IMR-90 (cell line): ENCODE measurements around the gene FSD1. TPM values are rescaled to one million over a fixed set of nuclear protein-coding genes. Genes with fewer than 3 reads are reported as not detected.

Source experiments
- ATAC-seq: fragments of 200-7000 bp; cut with Tn5 transposase; 2 replicates; pipeline ENCODE4 v1.9.1; 2020; ENCODE audit warnings: low read depth, mild to moderate bottlenecking, moderate library complexity
- BruUV-seq: library from RNA; stranded (reverse); fragments of 400-500 nt; replicated peaks from 2 replicates; lab custom pipeline; 2021; lab: Mats Ljungman, UMichigan
- CTCF ChIA-PET: fragments of 300-600 bp; formaldehyde crosslinking; extraction: SDS; loops from one replicate; lab custom pipeline; 2021; ENCODE audit warnings: antibody characterized with exemption; lab: Yijun Ruan, JAX
- POLR2A ChIA-PET: fragments of 300-600 bp; sonication (Branson Sonifier 250); formaldehyde crosslinking; loops from one replicate; lab custom pipeline; 2022; ENCODE audit warnings: antibody characterized with exemption; ENCODE audit not compliant: unreplicated experiment; lab: Charles Lee
- DNase-seq: peaks from one replicate; pipeline ENCODE4 v3.0.0; 2013
- H2AFZ ChIP-seq: replicated peaks from 2 replicates; pipeline ENCODE3; 2013; ENCODE audit warnings: low read length, mild to moderate bottlenecking; ENCODE audit not compliant: poor library complexity
- H2AK5ac ChIP-seq: 2 replicates; pipeline ENCODE4 v1.6.1; 2013; ENCODE audit warnings: low read depth, low read length, inconsistent platforms
- H2AK9ac ChIP-seq: replicated peaks from 2 replicates; pipeline ENCODE3; 2013; ENCODE audit warnings: mild to moderate bottlenecking, low read depth, low read length, moderate library complexity; ENCODE audit not compliant: poor library complexity
- H2BK120ac ChIP-seq: 2 replicates; pipeline ENCODE4 v1.6.1; 2013; ENCODE audit warnings: low read depth, low read length, inconsistent platforms
- H2BK15ac ChIP-seq: 3 replicates; pipeline ENCODE4 v1.6.1; 2013; ENCODE audit warnings: low read depth, low read length, inconsistent platforms
- H2BK20ac ChIP-seq: 2 replicates; pipeline ENCODE4 v1.6.1; 2013; ENCODE audit warnings: low read depth, mild to moderate bottlenecking, inconsistent platforms, low read length, moderate library complexity
- H2BK5ac ChIP-seq: 2 replicates; pipeline ENCODE4 v1.6.1; 2013; ENCODE audit warnings: mild to moderate bottlenecking, low read depth, low read length, inconsistent platforms; ENCODE audit not compliant: poor library complexity, severe bottlenecking
- H3K14ac ChIP-seq: replicated peaks from 2 replicates; pipeline ENCODE4 v1.6.1; 2013; ENCODE audit warnings: low read depth, low read length, inconsistent platforms
- H3K18ac ChIP-seq: 2 replicates; pipeline ENCODE4 v1.6.1; 2013; ENCODE audit warnings: low read depth, low read length, control low read depth
- H3K23ac ChIP-seq: 2 replicates; pipeline ENCODE4 v1.6.1; 2013; ENCODE audit warnings: low read depth, low read length, inconsistent platforms
- H3K27ac ChIP-seq: 2 replicates; pipeline ENCODE4 v1.5.1; 2013; ENCODE audit warnings: mild to moderate bottlenecking, control low read depth, low read length; ENCODE audit not compliant: insufficient read depth
- H3K27me3 ChIP-seq: 2 replicates; pipeline ENCODE4 v1.6.1; 2013; ENCODE audit warnings: low read length; ENCODE audit not compliant: control insufficient read depth, insufficient read depth
- H3K36me3 ChIP-seq: 2 replicates; pipeline ENCODE4 v1.6.1; 2013; ENCODE audit warnings: low read length, mixed read lengths; ENCODE audit not compliant: control insufficient read depth, insufficient read depth
- H3K4ac ChIP-seq: 2 replicates; pipeline ENCODE4 v1.6.1; 2013; ENCODE audit warnings: low read depth, low read length, inconsistent platforms
- H3K4me1 ChIP-seq: 2 replicates; pipeline ENCODE4 v1.6.1; 2013; ENCODE audit warnings: low read length, mixed read lengths; ENCODE audit not compliant: control insufficient read depth, insufficient read depth
- H3K4me2 ChIP-seq: 2 replicates; pipeline ENCODE4 v1.6.1; 2013; ENCODE audit warnings: low read depth, mild to moderate bottlenecking, control low read depth, low read length, moderate library complexity
- H3K4me3 ChIP-seq: 2 replicates; pipeline ENCODE4 v1.5.1; 2013; ENCODE audit warnings: low read depth, mild to moderate bottlenecking, control low read depth, low read length, moderate library complexity; ENCODE audit not compliant: insufficient read depth
- H3K56ac ChIP-seq: 2 replicates; pipeline ENCODE4 v1.6.1; 2013; ENCODE audit warnings: low read length, inconsistent platforms; ENCODE audit not compliant: insufficient read depth; ENCODE audit errors: extremely low read depth
- H3K79me1 ChIP-seq, 2 experiments: 2 replicates each; pipeline ENCODE4 v1.6.1; 2013; ENCODE audit warnings: low read length in 2 of 2, inconsistent platforms in 1 of 2, low read depth in 1 of 2
- H3K9ac ChIP-seq: 2 replicates; pipeline ENCODE4 v1.6.1; 2013; ENCODE audit warnings: low read depth, low read length, control low read depth
- H3K9me1 ChIP-seq: 2 replicates; pipeline ENCODE4 v1.6.1; 2013; ENCODE audit warnings: low read length, inconsistent platforms; ENCODE audit not compliant: insufficient read depth
- H3K9me3 ChIP-seq: 2 replicates; pipeline ENCODE4 v1.6.1; 2013; ENCODE audit warnings: low read length; ENCODE audit not compliant: control insufficient read depth, insufficient read depth
- H4K20me1 ChIP-seq: 2 replicates; pipeline ENCODE4 v1.6.1; 2013; ENCODE audit warnings: low read length, inconsistent platforms; ENCODE audit not compliant: insufficient read depth
- H4K5ac ChIP-seq: 2 replicates; pipeline ENCODE4 v1.6.1; 2013; ENCODE audit warnings: mild to moderate bottlenecking, low read depth, low read length, control low read depth
- H4K8ac ChIP-seq, 2 experiments: 2 replicates each; pipeline ENCODE4 v1.6.1; 2013; ENCODE audit warnings: low read depth in 2 of 2, low read length in 2 of 2, control low read depth in 1 of 2, inconsistent platforms in 1 of 2
- H4K91ac ChIP-seq: 2 replicates; pipeline ENCODE4 v1.6.1; 2013; ENCODE audit warnings: low read depth, low read length, inconsistent platforms; ENCODE audit not compliant: insufficient read depth
- BHLHE40 ChIP-seq: fragments of 150-350 bp; IDR thresholded peaks from 2 replicates; pipeline ENCODE4 v1.6.1; 2016; ENCODE audit warnings: mild to moderate bottlenecking, low read depth, low read length
- CEBPB ChIP-seq: IDR thresholded peaks from 2 replicates; pipeline ENCODE4 v1.6.1; 2012; ENCODE audit warnings: low read depth, low read length, improper control_type of control experiment
- CHD1 ChIP-seq: IDR thresholded peaks from 2 replicates; pipeline ENCODE4 v1.6.1; 2012; ENCODE audit warnings: low read depth, low read length, improper control_type of control experiment
- MAFK ChIP-seq: IDR thresholded peaks from 2 replicates; pipeline ENCODE4 v1.6.1; 2012; ENCODE audit warnings: low read depth, low read length, improper control_type of control experiment
- MAZ ChIP-seq: IDR thresholded peaks from 2 replicates; pipeline ENCODE4 v1.6.1; 2012; ENCODE audit warnings: low read depth, mild to moderate bottlenecking, low read length, improper control_type of control experiment, moderate library complexity, borderline replicate concordance
- MXI1 ChIP-seq: IDR thresholded peaks from 2 replicates; pipeline ENCODE4 v1.6.1; 2012; ENCODE audit warnings: low read depth, mild to moderate bottlenecking, low read length, moderate library complexity, borderline replicate concordance
- POLR2A ChIP-seq: IDR thresholded peaks from 2 replicates; pipeline ENCODE4 v1.6.1; 2012; ENCODE audit warnings: mild to moderate bottlenecking, low read depth, low read length
- RCOR1 ChIP-seq: IDR thresholded peaks from 2 replicates; pipeline ENCODE4 v1.6.1; 2012; ENCODE audit warnings: mild to moderate bottlenecking, low read length, improper control_type of control experiment; ENCODE audit not compliant: insufficient replicate concordance
- RFX5 ChIP-seq: IDR thresholded peaks from 2 replicates; pipeline ENCODE4 v1.8.0; 2012; ENCODE audit warnings: low read depth, mild to moderate bottlenecking, low read length, moderate library complexity
- SMC3 ChIP-seq: fragments of 150-350 bp; IDR thresholded peaks from 2 replicates; pipeline ENCODE4 v1.6.1; 2016; ENCODE audit warnings: low read depth, mild to moderate bottlenecking, antibody characterized with exemption, low read length, moderate library complexity
- WGBS, 2 experiments: methylation state at CpG; one replicate each; pipeline versions ENCODE4 v1.1.5 to v1.1.7; 2013; ENCODE audit warnings: missing lambda C conversion rate in 2 of 2; ENCODE audit not compliant: insufficient read length in 1 of 2; ENCODE audit errors: extremely low coverage in 2 of 2; 5-methylcytosine and 5-hydroxymethylcytosine counted together
- dilution Hi-C: fragments of 300-500 bp; cut with HindIII; formaldehyde crosslinking; loops from one replicate; pipeline ENCODE4 v1.14.3; 2018; ENCODE audit warnings: low sequenced_read_pairs; ENCODE audit not compliant: unreplicated experiment
- in situ Hi-C: fragments of 300-500 bp; cut with MboI; formaldehyde crosslinking; loops from 3 replicates; pipeline ENCODE4 v1.14.3; 2019; ENCODE audit warnings: low sequenced_read_pairs, inconsistent platforms, mixed read lengths
- intact Hi-C: fragments of 100-400 bp; cut with micrococcal nuclease; formaldehyde crosslinking; loops from 2 replicates; pipeline ENCODE4 v1.10.0; 2022
- polyA plus RNA-seq, 3 experiments: library from polyadenylated mRNA; depleted of rRNA; stranded (reverse); fragments of >200 nt; gene quantifications; 2 replicates each; pipeline ENCODE4 v1.2.3, GENCODE V29; 2012; ENCODE audit warnings: low replicate concordance in 1 of 3
- total RNA-seq: library from RNA; depleted of rRNA; stranded (reverse); fragments of >200 nt; gene quantifications from 2 replicates; pipeline ENCODE4 v1.2.3, GENCODE V29; 2012
- TF ChIP-seq, protein P1 (sequence below): fragments of 150-350 bp; IDR thresholded peaks from 2 replicates; pipeline ENCODE4 v1.6.1; 2016; ENCODE audit warnings: low read depth, mild to moderate bottlenecking, low read length, moderate library complexity, borderline replicate concordance
- TF ChIP-seq, protein P2 (sequence below): fragments of 150-350 bp; IDR thresholded peaks from 2 replicates; pipeline ENCODE4 v1.6.1; 2017; ENCODE audit warnings: mild to moderate bottlenecking, antibody characterized with exemption, low read length, low read depth

The FSD1 gene
- total and polyA plus RNA-seq, 2 of the 4 experiments (the other 2 are of a cell fraction) = 17.4 to 24.4 TPM

DNA sequence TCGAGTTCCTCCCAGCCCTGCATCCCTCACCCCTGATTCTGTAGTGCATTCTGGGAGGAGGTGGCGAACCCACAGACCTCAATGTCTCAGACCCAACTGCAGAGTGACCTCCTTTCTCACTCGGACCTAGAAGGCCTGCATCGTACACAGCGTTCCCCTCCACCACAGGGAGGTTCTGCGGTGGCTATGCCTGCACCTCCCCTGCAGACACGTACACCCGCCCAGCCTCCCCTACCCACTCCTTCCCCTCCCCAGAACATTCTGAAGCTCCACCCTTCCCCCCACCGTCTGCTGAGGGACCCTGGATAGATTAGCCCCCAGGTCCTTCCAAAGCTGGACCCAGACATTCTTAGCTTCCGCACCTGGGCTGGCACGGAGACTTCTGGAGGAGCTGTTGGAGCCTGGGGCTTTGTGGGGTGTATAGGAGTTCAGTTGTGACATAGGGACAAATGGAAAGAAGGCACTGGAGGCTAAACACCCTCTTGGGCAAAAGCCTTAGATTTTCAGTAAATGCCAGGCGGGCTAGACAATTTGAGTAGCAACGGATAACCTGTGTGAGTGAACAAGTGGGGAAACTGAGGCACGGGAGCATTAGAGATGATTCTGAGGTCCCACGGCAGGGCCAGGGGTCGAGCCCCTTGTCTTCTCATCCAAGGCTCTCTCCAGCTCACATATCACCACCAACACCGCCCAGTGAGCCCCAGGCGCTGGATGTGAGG is 420 bp upstream of the FSD1 start:
- Histone ChIP-seq H2BK15ac (no peak overlapping the region), H3K9ac (no peak overlapping the region), H3K27ac (no peak overlapping the region), H3K9me3 (no peaks in the 10 kb centered on the region), H4K20me1 (no peaks in the 10 kb centered on the region), H3K4me2 (peak overlapping the region; percentile 70), H3K14ac (no peak overlapping the region), H3K9me1 (peaks cover 6% of the 10 kb centered on the region; the same call in 1 of the 2 replicates), H3K23ac (no peak overlapping the region), H4K8ac (peak overlapping the region; percentile 12 to 84; a peak in 3 of 4 replicates), H3K79me1 (peaks cover 0 to 3% of the 10 kb centered on the region in 2 experiments; a peak in 1 of 4 replicates), H3K36me3 (peaks cover 2% of the 10 kb centered on the region; the same call in 1 of the 2 replicates), H4K5ac (no peak overlapping the region), H3K56ac (no peak overlapping the region; the same call in 1 of the 2 replicates), H2AK5ac (no peak overlapping the region), H2BK5ac (no peak overlapping the region), H2BK20ac (no peak overlapping the region), H3K4ac (no peak overlapping the region), H2BK120ac (no peak overlapping the region), H2AFZ (peak overlapping the region; percentile 79), H3K18ac (no peak overlapping the region), H2AK9ac (peak overlapping the region; percentile 52), H4K91ac (no peak overlapping the region), H3K4me3 (peak overlapping the region; percentile 47; the same call in 1 of the 2 replicates), H3K4me1 (no peaks in the 10 kb centered on the region), H3K27me3 (no peaks in the 10 kb centered on the region)
- TF ChIP-seq, protein P1, sequence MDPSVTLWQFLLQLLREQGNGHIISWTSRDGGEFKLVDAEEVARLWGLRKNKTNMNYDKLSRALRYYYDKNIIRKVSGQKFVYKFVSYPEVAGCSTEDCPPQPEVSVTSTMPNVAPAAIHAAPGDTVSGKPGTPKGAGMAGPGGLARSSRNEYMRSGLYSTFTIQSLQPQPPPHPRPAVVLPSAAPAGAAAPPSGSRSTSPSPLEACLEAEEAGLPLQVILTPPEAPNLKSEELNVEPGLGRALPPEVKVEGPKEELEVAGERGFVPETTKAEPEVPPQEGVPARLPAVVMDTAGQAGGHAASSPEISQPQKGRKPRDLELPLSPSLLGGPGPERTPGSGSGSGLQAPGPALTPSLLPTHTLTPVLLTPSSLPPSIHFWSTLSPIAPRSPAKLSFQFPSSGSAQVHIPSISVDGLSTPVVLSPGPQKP = no peak
- TF ChIP-seq POLR2A = no peak
- TF ChIP-seq RFX5 = no peak
- TF ChIP-seq MAZ = no peak
- TF ChIP-seq, protein P2, sequence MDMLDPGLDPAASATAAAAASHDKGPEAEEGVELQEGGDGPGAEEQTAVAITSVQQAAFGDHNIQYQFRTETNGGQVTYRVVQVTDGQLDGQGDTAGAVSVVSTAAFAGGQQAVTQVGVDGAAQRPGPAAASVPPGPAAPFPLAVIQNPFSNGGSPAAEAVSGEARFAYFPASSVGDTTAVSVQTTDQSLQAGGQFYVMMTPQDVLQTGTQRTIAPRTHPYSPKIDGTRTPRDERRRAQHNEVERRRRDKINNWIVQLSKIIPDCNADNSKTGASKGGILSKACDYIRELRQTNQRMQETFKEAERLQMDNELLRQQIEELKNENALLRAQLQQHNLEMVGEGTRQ = no peak
- no peak for TF ChIP-seq MXI1
- no peak for TF ChIP-seq MAFK
- TF ChIP-seq CEBPB = no peak
- TF ChIP-seq SMC3 = no peak
- TF ChIP-seq CHD1 = no peak
- TF ChIP-seq BHLHE40 = no peak
- TF ChIP-seq RCOR1 = no peak
- WGBS, 2 experiments = 56% methylated on average over 6 of the region's 18 CpGs; no CpG with 5 or more reads in 1 of the 2 experiments
- in situ Hi-C loops = no loop called here
- no TSS peak for BruUV-seq
- dilution Hi-C loops = no loop called here
- intact Hi-C loops = no loop called here
- POLR2A ChIA-PET = no interaction called here
- ATAC-seq (no peak), DNase-seq (no peak)
- CTCF ChIA-PET = no interaction called here
